HG03354 (cell line): ENCODE results near the gene ZNF117.
"Not testable (repeated sequence)": the region's sequence is repeated elsewhere in the genome, so short reads cannot be mapped to it uniquely, and the experiment has no call there.

ENCODE experiments used
- ATAC-seq: cut with Tn5 transposase; IDR thresholded peaks from one replicate; pipeline ENCODE4 v1.9.1; 2021; ENCODE audit warnings: mild to moderate bottlenecking; ENCODE audit not compliant: unreplicated experiment, poor library complexity, severe bottlenecking

The ZNF117 gene

DNA sequence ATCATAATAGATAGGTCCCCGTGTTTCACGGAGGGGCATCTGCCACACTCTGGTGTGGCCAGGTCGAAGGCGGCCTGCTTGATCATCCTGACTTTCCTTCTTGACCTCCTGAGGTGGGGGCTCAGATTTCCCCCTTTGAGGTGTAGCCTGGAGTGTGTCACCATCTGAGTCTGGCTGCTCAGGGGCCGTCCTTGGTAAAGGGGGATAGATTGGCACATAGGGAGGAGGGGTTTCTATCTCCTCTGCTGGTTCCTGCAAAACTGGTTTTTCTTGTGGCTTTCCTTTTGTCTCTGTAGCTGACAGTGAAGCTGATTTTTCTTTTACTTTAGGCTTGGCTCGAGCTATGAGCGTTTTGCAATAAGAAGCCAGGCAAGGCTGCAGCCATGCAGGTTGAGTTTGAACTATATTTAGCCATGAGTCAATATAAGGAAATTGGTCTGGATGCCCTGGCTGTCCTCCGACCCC, 7.1 kb upstream of the ZNF117 start:
- ATAC-seq = no peak

DNA sequence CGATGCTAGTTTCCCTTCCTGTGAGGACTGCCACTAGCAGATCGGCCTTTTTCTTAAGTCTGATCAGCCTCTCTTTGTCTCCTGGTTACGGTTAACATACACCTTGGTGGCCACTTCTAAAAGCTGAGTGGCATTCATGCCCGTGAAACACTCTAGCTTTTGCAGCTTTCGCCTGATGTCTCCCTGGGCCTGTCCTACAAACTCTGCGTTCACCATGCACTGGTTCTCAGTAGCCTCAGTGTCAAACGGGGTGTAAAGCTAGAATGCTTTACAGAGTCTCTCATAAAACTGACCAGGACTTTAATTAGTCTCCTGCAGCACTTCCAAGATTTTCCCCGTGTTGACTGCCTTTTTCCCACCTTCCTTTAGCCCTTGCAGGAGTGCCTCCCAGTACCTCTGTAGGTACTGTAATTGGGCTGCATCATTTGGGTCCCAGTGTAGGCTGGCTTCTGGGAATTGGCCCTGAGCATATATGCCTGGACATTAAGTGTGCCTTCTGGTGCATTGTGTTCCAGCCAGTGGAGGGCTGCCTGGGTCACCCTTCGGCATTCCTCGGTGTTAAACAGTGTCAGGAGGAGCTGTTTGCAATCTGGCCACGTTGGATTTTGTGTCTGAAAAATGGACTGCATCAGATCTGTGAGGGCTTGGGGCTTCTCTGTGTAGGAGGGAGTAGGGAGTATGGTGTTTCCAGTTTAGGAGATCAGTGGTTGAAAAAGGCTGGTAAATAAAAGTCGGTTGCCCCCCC, 6.5 kb upstream of the ZNF117 start:
- ATAC-seq = no peak

DNA sequence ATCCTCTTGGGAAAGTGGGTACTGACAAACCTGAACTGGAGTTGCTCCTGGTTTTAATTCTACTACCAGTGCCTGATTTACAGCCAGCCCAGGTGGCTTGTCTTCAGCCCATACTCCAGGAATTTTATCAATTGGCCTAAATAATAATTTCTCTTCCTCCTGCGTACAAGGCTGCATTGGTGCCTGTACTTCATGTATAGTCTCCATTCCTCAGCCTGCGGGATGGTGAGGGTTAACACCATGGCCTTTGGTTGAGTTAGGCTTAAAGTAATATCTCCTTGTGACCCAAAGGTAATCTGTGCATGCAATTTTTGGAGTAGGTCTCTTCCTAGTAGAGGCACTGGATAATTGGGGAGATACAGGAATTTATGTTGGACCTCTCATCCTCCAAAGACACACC, 5.5 kb upstream of the ZNF117 start:
- ATAC-seq = no peak

- no peak for ATAC-seq
Observed at GRCh38 chr7:64993901-64994300, 3.1 kb upstream of the ZNF117 start.

GRCh38 chr7:64992971-64993370, 2.1 kb upstream of the ZNF117 start:
- ATAC-seq = no peak

GRCh38 chr7:64990216-64990615, 620 bp downstream of the ZNF117 start:
- ATAC-seq = no peak

- no peak for ATAC-seq
Observed at GRCh38 chr7:64978497-64979203, 12.2 kb downstream of the ZNF117 start.

- no peak for ATAC-seq
Observed at GRCh38 chr7:64965594-64965993, 25.2 kb downstream of the ZNF117 start.

DNA sequence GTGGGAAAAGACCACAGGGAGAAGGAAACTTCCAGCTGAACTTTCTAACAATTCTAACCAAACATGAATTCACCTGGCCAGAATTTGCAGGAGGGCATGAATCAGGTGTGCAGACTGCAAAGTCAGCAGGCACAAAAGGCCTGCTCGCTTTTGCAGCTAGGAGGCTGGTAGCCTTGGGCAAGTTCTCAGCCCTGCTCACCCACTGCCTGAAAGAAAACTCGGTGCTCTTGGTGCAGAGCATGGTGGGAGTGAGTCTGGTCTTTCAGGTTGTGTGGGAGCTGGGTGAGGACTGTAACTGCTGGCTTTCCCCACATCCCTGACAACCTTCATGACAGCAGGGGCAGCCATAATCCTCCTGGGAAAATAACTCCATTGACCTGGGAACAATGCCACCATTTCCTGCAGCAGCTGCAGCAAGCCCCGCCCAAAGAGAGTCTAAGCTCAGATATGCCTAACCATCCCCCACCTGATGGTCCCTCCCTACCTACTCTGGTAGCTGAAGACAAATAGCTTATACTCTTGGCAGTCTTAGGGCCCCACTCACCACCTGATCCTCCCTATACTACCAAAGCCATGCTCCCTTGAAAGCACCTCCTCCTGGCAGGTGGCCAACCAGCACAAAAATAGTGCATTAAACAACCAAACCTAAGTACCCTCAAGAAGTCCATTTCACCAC, 31.6 kb downstream of the ZNF117 start:
- no peak for ATAC-seq

GRCh38 chr7:64951250-64951848, 39.5 kb downstream of the ZNF117 start:
- peak; percentile 72 for ATAC-seq

DNA sequence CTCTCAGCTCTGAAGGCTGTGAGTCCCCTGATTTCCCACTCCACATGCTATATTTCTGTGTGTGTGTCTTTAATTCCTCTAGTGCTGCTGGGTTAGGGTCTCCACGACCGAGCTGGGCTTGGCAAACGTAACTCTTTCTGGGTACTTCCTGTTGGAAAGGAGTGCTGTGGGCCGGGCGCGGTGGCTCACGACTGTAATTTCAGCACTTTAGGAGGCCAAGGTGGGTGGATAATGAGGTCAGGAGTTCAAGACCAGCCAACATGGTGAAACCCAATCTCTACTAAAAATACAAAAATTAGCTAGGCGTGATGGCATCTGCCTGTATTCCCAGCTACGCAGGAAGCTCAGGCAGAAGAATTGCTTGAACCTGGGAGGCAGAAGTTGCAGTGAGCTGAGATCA, 40.2 kb downstream of the ZNF117 start:
- not testable (repeated sequence) for ATAC-seq

DNA sequence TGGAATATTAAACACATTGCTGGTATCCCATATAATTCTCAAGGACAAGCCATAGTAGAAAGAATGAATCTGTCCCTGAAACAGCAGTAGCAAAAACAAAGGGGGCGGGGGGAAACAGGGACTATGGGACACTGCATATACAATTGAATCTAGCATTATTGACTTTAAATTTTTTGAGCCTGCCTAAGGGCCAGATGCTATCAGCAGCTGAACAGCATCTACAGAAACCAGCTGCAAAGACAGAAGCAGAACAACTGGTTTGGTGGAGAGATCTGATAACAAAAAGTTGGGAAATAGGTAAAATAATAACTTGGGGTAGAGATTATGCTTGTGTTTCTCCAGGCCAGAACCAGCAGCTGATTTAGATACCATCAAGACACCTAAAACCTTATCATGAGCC, 42.1 kb downstream of the ZNF117 start:
- not testable (repeated sequence) for ATAC-seq

DNA sequence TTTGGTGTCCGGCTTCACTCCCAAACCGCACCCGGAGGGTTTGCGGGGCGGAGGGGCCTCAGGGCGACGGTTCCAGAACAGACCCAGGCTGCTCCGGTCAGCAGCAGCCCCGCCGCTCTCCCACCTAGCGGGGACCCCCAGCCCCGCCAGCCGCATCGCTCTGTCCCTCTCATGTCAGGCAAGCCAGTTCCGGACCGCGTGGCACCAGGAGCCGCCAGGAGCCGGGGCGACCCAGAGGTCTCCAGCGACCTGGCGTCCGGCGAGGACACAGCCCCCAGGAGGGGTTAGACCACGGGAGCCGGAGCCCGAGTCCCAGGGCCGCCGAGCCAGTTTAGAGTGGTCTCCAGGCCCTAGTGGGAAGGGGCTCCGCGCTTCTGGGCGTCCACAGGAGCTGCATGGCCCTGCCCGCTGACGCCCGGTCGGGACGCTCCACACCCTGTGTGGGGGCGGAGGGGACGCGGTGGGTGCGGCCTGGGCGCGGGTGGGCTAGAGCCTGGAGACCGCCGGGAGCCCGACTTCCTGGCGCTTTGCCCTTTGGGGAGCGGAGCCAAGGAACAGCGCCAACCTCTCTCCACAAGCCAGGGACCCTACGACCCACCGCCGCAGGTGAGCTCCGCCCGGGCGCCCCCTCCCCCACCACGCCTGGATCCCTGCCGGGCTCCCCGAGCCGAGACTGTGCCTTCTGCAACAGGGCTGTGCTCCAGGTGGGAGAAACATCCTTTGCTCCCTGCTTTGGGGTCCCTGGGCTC, 43.4 kb downstream of the ZNF117 start:
- ATAC-seq = no peak

- ATAC-seq = no peak
Observed at GRCh38 chr7:64946772-64947171, 44.1 kb downstream of the ZNF117 start.

DNA sequence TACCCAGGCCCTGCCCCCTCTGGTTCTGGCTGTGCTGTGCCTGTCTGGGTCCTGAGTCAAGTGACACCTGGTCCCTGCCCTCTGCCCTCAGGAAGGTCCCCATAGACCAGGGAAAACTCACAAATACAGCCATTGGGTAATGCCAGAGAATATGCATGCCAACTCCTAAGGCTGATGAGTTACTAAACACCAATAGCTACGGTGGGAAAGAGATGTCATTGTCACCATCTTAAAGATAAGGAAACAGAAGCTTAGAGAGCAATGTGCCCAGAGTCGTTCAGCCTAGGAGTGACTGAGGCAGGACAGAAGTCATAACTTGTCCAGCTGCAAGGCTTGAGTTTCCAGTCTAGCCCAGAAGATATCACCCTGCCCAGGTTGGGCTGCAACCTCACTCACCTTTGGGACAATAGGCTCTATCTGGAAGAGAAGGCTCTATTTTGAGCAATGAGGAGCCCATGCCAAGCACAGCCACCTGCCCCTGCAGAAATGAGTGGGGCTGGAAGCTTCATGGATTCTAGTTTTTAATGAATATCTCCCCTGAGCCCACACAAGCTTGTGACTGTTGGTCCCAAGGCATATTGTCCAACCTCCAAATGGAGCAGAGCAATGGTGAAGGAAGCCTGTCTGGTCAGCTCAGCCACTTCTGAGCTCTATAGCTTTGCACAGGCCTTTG, 45.2 kb downstream of the ZNF117 start:
- ATAC-seq = no peak

DNA sequence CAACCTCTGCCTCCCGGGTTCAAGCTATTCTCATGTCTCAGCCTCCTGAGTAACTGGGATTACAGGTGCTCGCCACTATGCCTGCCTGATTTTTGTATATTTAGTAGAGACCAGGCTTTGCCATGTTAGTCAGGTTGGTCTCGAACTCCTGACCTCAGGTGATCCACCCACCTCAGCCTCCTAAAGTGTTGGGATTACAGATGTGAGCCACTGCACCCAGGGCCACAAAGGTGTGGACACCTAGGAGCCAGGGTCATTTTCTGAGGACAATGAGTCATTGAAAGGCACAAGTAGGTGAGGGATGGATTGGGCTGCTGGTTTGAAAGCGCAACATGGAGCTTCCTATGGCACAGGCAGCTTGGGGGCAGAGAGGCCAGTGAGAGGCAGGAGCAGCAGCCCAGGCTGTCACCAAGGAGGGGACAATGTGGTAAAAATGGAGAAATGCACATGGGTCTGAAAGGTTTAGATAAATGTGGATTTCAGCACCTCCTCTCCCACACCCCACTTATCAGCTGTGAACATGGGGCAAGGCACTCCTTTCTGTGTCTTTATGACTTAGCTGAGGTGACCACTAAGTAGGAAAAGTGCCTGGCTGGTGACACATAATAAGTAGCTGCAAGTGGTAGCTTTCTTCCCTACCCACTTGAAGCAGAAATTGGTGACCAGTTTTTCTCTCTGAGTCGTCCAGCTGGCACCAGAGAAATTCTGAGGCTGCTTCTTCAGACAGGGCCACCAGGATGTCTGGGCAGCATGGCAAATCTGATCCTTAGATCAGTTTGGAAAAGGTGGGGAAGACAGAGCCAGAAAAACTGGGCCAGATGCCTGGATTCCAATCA, 46.0 kb downstream of the ZNF117 start:
- not testable (repeated sequence) for ATAC-seq

GRCh38 chr7:64940021-64940420, 50.8 kb downstream of the ZNF117 start:
- ATAC-seq = not testable (repeated sequence)

GRCh38 chr7:64938540-64938939, 52.3 kb downstream of the ZNF117 start:
- no peak for ATAC-seq
